Panc1 (cell line): ENCODE results near the gene THG1L. TPM values are rescaled to one million over a fixed set of nuclear protein-coding genes. Genes with fewer than 3 reads are reported as not detected.

Source experiments
- ATAC-seq: fragments of 200-7000 bp; cut with Tn5 transposase; 2 replicates; pipeline ENCODE4 v1.9.1; 2020; ENCODE audit warnings: mild to moderate bottlenecking, moderate library complexity
- BruUV-seq: library from RNA; stranded (reverse); fragments of 400-500 nt; replicated peaks from 2 replicates; lab custom pipeline; 2021; lab: Mats Ljungman, UMichigan
- CTCF ChIA-PET: fragments of 300-600 bp; sonication (Branson Sonifier 250); formaldehyde crosslinking; loops from one replicate; lab custom pipeline; 2022; ENCODE audit warnings: antibody characterized with exemption; lab: Charles Lee
- POLR2A ChIA-PET: fragments of 300-600 bp; sonication (Branson Sonifier 250); formaldehyde crosslinking; loops from one replicate; lab custom pipeline; 2022; ENCODE audit warnings: antibody characterized with exemption; lab: Charles Lee
- DNase-seq: peaks from one replicate; pipeline ENCODE4 v3.0.0-alpha.2; 2010; ENCODE audit warnings: low read depth, low spot score
- H3K27ac ChIP-seq: 2 replicates; pipeline ENCODE4 v1.5.1; 2011; ENCODE audit warnings: mild to moderate bottlenecking, low read length, inconsistent platforms
- H3K27me3 ChIP-seq: fragments of 200-500 bp; sonication (Bioruptor generic); 2 replicates; pipeline ENCODE4 v1.6.0; 2014; ENCODE audit warnings: low read length, inconsistent platforms; ENCODE audit not compliant: control insufficient read depth, insufficient read depth
- H3K36me3 ChIP-seq: fragments of 200-500 bp; sonication (Bioruptor generic); 2 replicates; pipeline ENCODE4 v1.5.1; 2014; ENCODE audit warnings: inconsistent platforms, mild to moderate bottlenecking, low read length, moderate library complexity; ENCODE audit not compliant: control insufficient read depth, insufficient read depth
- H3K4me1 ChIP-seq: 2 replicates; pipeline ENCODE4 v1.5.1; 2011; ENCODE audit warnings: inconsistent platforms, mild to moderate bottlenecking, low read length, moderate library complexity; ENCODE audit not compliant: control insufficient read depth, insufficient read depth
- H3K4me3 ChIP-seq, 2 experiments: 2 replicates each; pipeline ENCODE4 v1.5.1; 2011 to 2012; ENCODE audit warnings: low read depth in 2 of 2, low read length in 2 of 2, mild to moderate bottlenecking in 2 of 2, inconsistent platforms in 1 of 2, moderate library complexity in 1 of 2
- H3K9me3 ChIP-seq: fragments of 200-500 bp; sonication (Bioruptor generic); 2 replicates; pipeline ENCODE4 v1.5.1; 2014; ENCODE audit warnings: low read depth, mild to moderate bottlenecking, inconsistent platforms, low read length, moderate library complexity; ENCODE audit not compliant: control insufficient read depth, insufficient read depth
- POLR2AphosphoS5 ChIP-seq: IDR thresholded peaks from 2 replicates; pipeline ENCODE4 v1.6.1; 2012; ENCODE audit warnings: mild to moderate bottlenecking, low read depth, low read length, moderate library complexity
- SIN3A ChIP-seq: IDR thresholded peaks from 2 replicates; pipeline ENCODE4 v1.6.1; 2012; ENCODE audit warnings: low read depth, mild to moderate bottlenecking, low read length, moderate library complexity, borderline replicate concordance; ENCODE audit not compliant: insufficient read depth
- TCF7L2 ChIP-seq: IDR thresholded peaks from 2 replicates; pipeline ENCODE4 v1.6.1; 2011; ENCODE audit warnings: mild to moderate bottlenecking, low read depth, low read length, inconsistent platforms
- in situ Hi-C: cut with HindIII; loops from 2 replicates; pipeline ENCODE4 v1.10.0; 2016; ENCODE audit warnings: low sequenced_read_pairs, low pct_unique_long_range_greater_than_20kb
- intact Hi-C: fragments of 100-400 bp; cut with micrococcal nuclease; formaldehyde crosslinking; loops from one replicate; pipeline ENCODE4 v1.10.0; 2022; ENCODE audit not compliant: unreplicated experiment
- total RNA-seq: library from RNA; stranded (reverse); gene quantifications from one replicate; pipeline ENCODE4 v1.2.1, GENCODE V29; 2021; ENCODE audit not compliant: unreplicated experiment
- TF ChIP-seq, protein P1 (sequence below): fragments of 450-650 bp; IDR thresholded peaks from 2 replicates; pipeline ENCODE4 v1.5.1; 2017; ENCODE audit warnings: mild to moderate bottlenecking
- TF ChIP-seq, protein P2 (sequence below), 2 experiments: IDR thresholded peaks; 2 replicates each; pipeline ENCODE4 v1.6.1; 2011 to 2012; ENCODE audit warnings: low read depth in 2 of 2, control low read depth in 1 of 2, low read length in 1 of 2, mild to moderate bottlenecking in 1 of 2, moderate library complexity in 1 of 2; ENCODE audit not compliant: insufficient read depth in 1 of 2

The THG1L gene
- total RNA-seq, 1 experiment from 2014 or later: 15.4 TPM

DNA sequence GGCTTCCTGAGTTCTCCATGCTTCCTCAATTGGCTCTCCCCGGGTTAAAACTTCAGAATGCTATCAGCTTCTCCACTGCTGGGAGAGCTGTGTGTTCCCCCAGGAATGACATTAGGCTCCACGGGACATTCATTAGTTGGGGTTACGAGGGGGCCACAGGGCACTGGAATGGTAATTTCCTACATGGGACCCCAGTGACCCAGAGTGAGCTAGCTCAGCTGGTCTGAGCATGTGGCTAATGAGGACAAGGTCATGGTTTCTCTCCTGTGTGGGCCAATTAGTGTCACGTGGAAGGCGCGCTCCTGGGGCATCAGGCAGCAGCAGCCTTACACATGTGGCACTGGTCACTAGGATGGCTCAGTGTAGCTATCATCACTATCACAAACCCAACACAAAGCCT lies 33.3 kb downstream of the THG1L start:
- no peaks in the 10 kb centered on the region for H3K36me3 ChIP-seq
- DNase-seq (no peak), ATAC-seq (no peak)
- intact Hi-C loops: loop anchor here (10.0 kb wide), 1 partner anchor 230 kb away; no protein-coding TSS in a partner anchor
- H3K4me3 ChIP-seq: no peak overlapping the region
- no TSS peak for BruUV-seq
- in situ Hi-C loops: no loop called here
- TF ChIP-seq TCF7L2: no peak
- TF ChIP-seq, protein P1, sequence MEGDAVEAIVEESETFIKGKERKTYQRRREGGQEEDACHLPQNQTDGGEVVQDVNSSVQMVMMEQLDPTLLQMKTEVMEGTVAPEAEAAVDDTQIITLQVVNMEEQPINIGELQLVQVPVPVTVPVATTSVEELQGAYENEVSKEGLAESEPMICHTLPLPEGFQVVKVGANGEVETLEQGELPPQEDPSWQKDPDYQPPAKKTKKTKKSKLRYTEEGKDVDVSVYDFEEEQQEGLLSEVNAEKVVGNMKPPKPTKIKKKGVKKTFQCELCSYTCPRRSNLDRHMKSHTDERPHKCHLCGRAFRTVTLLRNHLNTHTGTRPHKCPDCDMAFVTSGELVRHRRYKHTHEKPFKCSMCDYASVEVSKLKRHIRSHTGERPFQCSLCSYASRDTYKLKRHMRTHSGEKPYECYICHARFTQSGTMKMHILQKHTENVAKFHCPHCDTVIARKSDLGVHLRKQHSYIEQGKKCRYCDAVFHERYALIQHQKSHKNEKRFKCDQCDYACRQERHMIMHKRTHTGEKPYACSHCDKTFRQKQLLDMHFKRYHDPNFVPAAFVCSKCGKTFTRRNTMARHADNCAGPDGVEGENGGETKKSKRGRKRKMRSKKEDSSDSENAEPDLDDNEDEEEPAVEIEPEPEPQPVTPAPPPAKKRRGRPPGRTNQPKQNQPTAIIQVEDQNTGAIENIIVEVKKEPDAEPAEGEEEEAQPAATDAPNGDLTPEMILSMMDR: no peak
- no peak for TF ChIP-seq POLR2AphosphoS5
- no peak for TF ChIP-seq SIN3A
- POLR2A ChIA-PET: no interaction called here
- no peaks in the 10 kb centered on the region for H3K27me3 ChIP-seq
- H3K4me1 ChIP-seq: no peaks in the 10 kb centered on the region; the same call in 1 of the 2 replicates
- H3K27ac ChIP-seq: no peak overlapping the region
- CTCF ChIA-PET: no interaction called here
- H3K9me3 ChIP-seq: no peaks in the 10 kb centered on the region

DNA sequence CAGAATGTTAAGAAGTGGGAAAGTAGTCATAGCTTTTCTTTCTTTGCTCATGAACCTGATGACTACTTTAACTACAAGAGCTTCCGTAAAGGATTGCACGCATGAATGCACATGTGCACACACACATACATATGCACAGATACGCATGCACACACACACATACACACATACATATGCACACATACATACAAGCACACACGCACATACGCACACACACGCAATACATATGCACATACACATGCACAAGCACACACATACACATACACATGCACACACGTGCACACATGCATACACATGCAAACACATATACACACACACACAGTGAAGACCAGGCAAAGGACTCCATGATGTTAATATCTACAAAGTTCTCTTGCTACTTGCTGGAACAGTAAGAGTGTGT lies 35.2 kb downstream of the THG1L start:
- intact Hi-C loops: loop anchor here (10.0 kb wide), 1 partner anchor 228 kb away; no protein-coding TSS in a partner anchor
- Histone ChIP-seq H3K27ac (no peak overlapping the region), H3K36me3 (no peaks in the 10 kb centered on the region), H3K9me3 (no peaks in the 10 kb centered on the region), H3K27me3 (peaks cover 2% of the 10 kb centered on the region; the same call in 1 of the 2 replicates), H3K4me1 (no peaks in the 10 kb centered on the region; the same call in 1 of the 2 replicates), H3K4me3 (no peak overlapping the region)
- no peak for ATAC-seq
- ChIA-PET POLR2A (no interaction called here), CTCF (no interaction called here)
- no peak for DNase-seq
- TF ChIP-seq, protein P1: no peak
- TF ChIP-seq TCF7L2 (no peak), POLR2AphosphoS5 (no peak), SIN3A (no peak)
- TF ChIP-seq, protein P2, sequence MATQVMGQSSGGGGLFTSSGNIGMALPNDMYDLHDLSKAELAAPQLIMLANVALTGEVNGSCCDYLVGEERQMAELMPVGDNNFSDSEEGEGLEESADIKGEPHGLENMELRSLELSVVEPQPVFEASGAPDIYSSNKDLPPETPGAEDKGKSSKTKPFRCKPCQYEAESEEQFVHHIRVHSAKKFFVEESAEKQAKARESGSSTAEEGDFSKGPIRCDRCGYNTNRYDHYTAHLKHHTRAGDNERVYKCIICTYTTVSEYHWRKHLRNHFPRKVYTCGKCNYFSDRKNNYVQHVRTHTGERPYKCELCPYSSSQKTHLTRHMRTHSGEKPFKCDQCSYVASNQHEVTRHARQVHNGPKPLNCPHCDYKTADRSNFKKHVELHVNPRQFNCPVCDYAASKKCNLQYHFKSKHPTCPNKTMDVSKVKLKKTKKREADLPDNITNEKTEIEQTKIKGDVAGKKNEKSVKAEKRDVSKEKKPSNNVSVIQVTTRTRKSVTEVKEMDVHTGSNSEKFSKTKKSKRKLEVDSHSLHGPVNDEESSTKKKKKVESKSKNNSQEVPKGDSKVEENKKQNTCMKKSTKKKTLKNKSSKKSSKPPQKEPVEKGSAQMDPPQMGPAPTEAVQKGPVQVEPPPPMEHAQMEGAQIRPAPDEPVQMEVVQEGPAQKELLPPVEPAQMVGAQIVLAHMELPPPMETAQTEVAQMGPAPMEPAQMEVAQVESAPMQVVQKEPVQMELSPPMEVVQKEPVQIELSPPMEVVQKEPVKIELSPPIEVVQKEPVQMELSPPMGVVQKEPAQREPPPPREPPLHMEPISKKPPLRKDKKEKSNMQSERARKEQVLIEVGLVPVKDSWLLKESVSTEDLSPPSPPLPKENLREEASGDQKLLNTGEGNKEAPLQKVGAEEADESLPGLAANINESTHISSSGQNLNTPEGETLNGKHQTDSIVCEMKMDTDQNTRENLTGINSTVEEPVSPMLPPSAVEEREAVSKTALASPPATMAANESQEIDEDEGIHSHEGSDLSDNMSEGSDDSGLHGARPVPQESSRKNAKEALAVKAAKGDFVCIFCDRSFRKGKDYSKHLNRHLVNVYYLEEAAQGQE (IDR thresholded peaks at IDR 0.05; ENCODE audit: insufficient read depth in 1 of 2, low read depth in 2 of 2, low read length in 1 of 2): no peak
- BruUV-seq: no TSS peak
- in situ Hi-C loops: no loop called here
